D721Med (cell line): ENCODE data around the gene THBD.

Experiments used
- DNase-seq: peaks from one replicate; pipeline ENCODE4 v3.0.0; 2011; ENCODE audit warnings: low spot score; ENCODE audit not compliant: insufficient read length
- FAIRE-seq: peaks from 2 replicates; lab custom pipeline; 2011; peaks lifted over from hg19 to GRCh38; lab: Jason Lieb, UNC
- TF ChIP-seq, protein P1 (sequence below): IDR thresholded peaks from 2 replicates; pipeline ENCODE4 v1.5.1; 2012; ENCODE audit warnings: mild to moderate bottlenecking, control low read depth; ENCODE audit not compliant: insufficient read depth; ENCODE audit errors: missing control alignments

Gene THBD

DNA sequence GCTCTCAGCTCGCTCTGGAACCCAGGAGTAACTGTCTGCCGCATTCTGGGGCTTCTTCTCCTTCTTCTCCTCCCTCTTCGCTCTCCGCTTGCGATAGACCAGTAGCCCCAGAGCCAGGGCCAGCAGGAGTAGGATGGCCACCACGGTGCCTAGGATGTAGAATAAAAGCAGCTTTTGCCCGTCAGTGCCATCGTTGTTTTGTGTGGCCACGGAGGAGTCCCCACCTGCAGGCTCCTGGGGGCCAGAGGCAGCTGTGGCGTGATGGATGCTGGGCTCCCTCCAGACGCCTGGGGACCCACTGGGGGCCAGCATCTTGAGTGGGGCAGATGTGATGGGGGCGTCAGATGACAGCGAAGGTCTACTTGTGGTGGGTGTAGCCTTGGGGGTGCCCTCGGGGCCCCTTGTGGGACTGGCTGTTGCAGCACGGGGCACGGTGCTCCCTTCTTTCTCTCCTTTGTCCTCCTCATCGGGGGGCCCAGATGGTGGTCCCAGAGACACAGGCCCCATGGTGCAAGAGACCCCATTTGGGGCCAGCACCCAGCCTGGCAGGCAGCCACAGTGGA lies 34.9 kb upstream of the THBD start:
- FAIRE-seq (no peak), DNase-seq (no peak)
- TF ChIP-seq, protein P1, sequence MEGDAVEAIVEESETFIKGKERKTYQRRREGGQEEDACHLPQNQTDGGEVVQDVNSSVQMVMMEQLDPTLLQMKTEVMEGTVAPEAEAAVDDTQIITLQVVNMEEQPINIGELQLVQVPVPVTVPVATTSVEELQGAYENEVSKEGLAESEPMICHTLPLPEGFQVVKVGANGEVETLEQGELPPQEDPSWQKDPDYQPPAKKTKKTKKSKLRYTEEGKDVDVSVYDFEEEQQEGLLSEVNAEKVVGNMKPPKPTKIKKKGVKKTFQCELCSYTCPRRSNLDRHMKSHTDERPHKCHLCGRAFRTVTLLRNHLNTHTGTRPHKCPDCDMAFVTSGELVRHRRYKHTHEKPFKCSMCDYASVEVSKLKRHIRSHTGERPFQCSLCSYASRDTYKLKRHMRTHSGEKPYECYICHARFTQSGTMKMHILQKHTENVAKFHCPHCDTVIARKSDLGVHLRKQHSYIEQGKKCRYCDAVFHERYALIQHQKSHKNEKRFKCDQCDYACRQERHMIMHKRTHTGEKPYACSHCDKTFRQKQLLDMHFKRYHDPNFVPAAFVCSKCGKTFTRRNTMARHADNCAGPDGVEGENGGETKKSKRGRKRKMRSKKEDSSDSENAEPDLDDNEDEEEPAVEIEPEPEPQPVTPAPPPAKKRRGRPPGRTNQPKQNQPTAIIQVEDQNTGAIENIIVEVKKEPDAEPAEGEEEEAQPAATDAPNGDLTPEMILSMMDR = no peak

DNA sequence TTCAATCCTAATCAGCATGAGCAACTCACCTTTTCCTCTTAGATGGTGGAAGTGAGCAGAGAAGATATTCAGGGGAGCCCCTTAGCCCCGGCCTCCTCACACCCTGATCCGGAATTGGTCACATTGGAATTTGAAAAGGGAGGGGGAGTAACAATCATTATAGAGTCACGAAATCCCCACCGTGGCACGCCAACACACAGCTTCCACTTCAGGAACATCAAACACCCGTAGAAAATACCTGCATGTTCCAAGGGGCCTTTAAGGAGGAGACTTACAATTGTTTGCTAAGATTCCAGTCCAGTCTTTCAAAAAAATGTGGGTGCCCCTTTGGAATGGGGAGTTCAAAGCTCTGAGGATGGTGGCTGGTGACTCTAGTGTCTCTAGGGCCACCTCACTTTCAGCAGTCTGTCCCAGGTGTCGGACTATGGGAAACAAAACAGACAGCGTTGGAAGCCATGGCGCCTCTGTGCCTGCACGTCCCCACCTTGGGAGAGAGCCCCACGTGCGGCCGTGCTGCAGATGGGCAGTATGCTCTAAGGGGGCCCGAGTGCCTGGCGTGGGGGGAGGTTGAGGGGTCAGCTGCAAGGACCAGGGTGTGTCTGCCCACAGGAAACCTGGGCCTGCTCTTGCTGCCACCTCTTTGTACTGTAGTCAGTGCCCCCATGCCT lies 34.2 kb upstream of the THBD start:
- FAIRE-seq (no peak), DNase-seq (no peak)
- TF ChIP-seq, protein P1 = no peak

DNA sequence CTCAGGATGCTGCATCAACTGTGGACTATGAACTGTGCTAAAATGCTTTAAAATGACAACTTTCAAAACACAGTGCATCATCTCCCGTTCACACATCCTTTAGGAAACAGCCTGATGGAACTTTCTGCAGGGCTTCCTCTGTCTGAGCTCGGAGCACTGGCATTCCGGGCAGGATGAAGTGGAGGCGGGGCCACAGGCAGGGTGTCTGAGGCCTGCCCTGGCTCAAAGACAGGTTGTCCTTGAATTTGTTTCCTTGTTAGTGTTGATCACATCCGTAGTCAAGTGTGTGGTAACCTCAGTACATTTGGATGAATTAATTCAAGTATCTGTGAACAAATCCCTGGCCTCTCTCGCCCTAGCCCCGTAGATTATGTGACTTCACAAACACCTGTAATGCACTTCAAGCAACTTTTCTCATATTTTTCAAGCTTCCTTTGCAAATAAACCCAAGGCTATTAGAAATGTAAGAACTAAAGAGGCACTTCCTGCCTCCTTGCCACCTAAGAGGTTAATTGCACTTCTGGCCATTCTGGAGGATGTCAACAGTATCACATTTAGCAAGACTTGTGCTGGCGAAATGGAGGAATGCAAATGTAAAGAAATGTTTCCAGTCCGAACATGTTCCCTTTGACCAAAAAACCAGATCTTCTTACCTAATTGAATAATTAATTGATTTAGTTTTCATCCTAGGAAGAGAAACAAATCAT lies 33.5 kb upstream of the THBD start:
- DNase-seq = no peak
- no peak for FAIRE-seq
- TF ChIP-seq, protein P1 = no peak

DNA sequence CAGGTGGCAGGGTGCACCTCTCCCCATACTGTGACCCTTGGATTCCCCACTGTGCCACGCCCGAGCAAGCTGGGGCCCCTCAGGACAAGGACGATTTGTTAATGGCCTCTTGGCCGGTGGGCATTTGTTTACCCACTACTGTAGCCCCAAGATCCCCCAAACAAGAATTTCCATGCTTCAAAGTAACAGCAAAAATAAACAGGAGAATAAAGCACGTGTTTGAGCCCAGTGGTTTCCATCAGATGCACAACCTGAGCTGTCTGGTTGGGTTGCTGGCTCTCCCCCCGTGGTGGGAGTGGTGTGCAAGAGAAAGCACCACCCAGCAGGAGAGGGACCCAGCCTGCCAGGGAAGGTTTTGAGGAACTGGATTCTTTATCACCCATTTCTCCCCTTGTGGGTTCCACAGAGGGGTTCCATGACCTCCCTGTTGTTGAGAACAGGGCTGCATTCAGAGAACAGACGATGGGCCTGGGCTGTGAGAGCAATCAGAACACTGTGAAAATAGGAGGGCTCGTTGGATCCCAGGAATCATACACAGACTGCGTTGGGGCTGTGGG lies 31.9 kb upstream of the THBD start:
- no peak for FAIRE-seq
- TF ChIP-seq, protein P1 = no peak
- no peak for DNase-seq

DNA sequence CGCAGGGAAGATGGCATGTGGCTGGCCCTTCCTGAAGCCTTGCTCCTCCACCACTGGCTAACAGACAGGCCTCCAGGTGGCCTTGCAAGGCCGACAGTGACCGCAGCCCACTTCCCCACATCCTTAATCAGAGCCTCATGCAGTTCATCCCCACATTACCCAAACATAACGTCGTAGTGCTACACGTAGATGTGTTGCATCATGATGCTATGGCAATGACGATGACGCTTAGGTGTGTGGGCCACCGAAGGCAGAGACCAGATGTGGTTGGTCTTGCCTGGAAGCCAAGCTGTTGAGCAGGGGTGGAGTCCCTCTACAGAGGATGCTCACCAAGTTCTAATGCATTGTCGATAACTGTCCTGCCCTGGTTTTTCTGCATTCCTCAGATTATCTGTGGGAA lies 31.0 kb upstream of the THBD start:
- no peak for FAIRE-seq
- no peak for DNase-seq
- TF ChIP-seq, protein P1 = no peak

DNA sequence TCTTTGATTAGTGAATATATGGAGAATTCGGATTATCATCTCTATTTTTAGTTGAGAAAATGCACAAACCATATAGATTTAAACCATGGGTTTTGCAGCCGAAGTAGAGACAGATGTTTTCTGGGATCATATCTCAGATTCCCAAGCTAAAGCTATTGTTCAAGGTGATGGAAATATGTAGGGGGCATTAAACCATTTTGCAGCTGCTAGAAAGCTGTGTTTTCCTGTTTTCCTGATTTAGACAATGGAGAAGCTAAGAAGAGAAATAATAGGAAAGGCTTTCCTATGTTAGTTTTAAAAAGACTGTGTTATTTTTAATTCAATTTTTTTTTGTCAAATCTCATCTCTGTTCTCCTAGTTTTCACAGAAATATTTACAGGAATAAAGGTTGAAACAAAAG lies 30.5 kb upstream of the THBD start:
- no peak for DNase-seq
- TF ChIP-seq, protein P1 = no peak
- no peak for FAIRE-seq
